Stomach (tissue), 9 donors: Measurements from ENCODE around the gene NTRK2. TPM values are rescaled to one million over a fixed set of nuclear protein-coding genes. Genes with fewer than 3 reads are reported as not detected.

Source experiments
- DNase-seq, 2 donors: peaks; one replicate each; pipeline versions ENCODE4 v3.0.0 to v3.0.0-alpha.2; 2013 to 2019
- H3K27ac ChIP-seq, 5 donors: fragments of 200-600 bp in 4 of 5; sonication (generic) in 4 of 5; one replicate each; pipeline ENCODE4 v1.5.1; 2013 to 2019; ENCODE audit warnings: mild to moderate bottlenecking in 1 of 5, moderate library complexity in 1 of 5
- H3K27me3 ChIP-seq, 3 donors: fragments of 200-600 bp; sonication (generic); one replicate each; pipeline ENCODE4 v1.5.1; 2017 to 2019; ENCODE audit warnings: mixed run types in 1 of 3
- H3K36me3 ChIP-seq, 4 donors: fragments of 200-600 bp; sonication (generic); 1 replicate in 3 of 4; 2 replicates in 1 of 4; pipeline ENCODE4 v1.5.1; 2016 to 2019
- H3K4me1 ChIP-seq, 4 donors: fragments of 200-600 bp; sonication (generic); one replicate each; pipeline ENCODE4 v1.5.1; 2016 to 2019
- H3K4me3 ChIP-seq, 4 donors: fragments of 200-600 bp; sonication (generic) in 3 of 4; one replicate each; pipeline ENCODE4 v1.5.1; 2016 to 2019; ENCODE audit warnings: mild to moderate bottlenecking in 1 of 4
- H3K9me3 ChIP-seq, 4 donors: fragments of 200-600 bp; sonication (generic); one replicate each; pipeline ENCODE4 v1.5.1; 2016 to 2019
- EP300 ChIP-seq: sonication (generic); formaldehyde crosslinking; IDR thresholded peaks from one replicate; pipeline ENCODE4 v1.6.1; 2017; ENCODE audit warnings: antibody characterized with exemption
- POLR2A ChIP-seq, 4 donors: fragments of 450-650 bp; IDR thresholded peaks; one replicate each; pipeline ENCODE4 v1.6.1; 2016; ENCODE audit warnings: antibody characterized with exemption in 4 of 4, control low read depth in 2 of 4, mild to moderate bottlenecking in 1 of 4, moderate library complexity in 1 of 4
- POLR2AphosphoS5 ChIP-seq, 3 donors: sonication (generic); formaldehyde crosslinking; IDR thresholded peaks; one replicate each; pipeline ENCODE4 v1.6.1; 2016; ENCODE audit warnings: antibody characterized with exemption in 3 of 3
- WGBS, 5 donors: extraction: QIAGEN DNeasy Blood & Tissue Kit in 3 of 5; methylation state at CpG; one replicate each; pipeline versions ENCODE4 v1.1.5 to v1.1.7; 2013 to 2018; 5-methylcytosine and 5-hydroxymethylcytosine counted together
- intact Hi-C: fragments of 100-400 bp; cut with DNase I; formaldehyde crosslinking; loops from one replicate; pipeline ENCODE4 v1.15.1; 2023; ENCODE audit warnings: low total_unique reads
- polyA plus RNA-seq, 3 donors: library from polyadenylated mRNA; stranded (reverse); fragments of 200-250 nt; gene quantifications; one replicate each; pipeline ENCODE4 v1.2.3, GENCODE V29; 2013
- total RNA-seq, 5 donors: library from RNA; depleted of rRNA; stranded (reverse); fragments of >200 nt; gene quantifications; one replicate each; pipeline versions ENCODE4 v1.1.0 to v1.2.3, GENCODE V29; 2014 to 2016
- TF ChIP-seq, protein P1 (sequence below), 7 experiments: fragments of 450-650 bp in 4 of 7; fragments of 200-600 bp in 3 of 7; sonication (generic) in 3 of 7; IDR thresholded peaks; one replicate each; pipeline ENCODE4 v1.5.1; 2016 to 2019; ENCODE audit warnings: antibody characterized with exemption in 7 of 7, control low read depth in 2 of 7, mild to moderate bottlenecking in 1 of 7
- donor health status: healthy with polysubstance abuse.
- donor health status: Bipolar disorder and iron deficiency.
- donor health status: healthy.

The NTRK2 gene
- total and polyA plus RNA-seq, 8 donors, result 0.06 to 8.8 (median 2.6) TPM

DNA sequence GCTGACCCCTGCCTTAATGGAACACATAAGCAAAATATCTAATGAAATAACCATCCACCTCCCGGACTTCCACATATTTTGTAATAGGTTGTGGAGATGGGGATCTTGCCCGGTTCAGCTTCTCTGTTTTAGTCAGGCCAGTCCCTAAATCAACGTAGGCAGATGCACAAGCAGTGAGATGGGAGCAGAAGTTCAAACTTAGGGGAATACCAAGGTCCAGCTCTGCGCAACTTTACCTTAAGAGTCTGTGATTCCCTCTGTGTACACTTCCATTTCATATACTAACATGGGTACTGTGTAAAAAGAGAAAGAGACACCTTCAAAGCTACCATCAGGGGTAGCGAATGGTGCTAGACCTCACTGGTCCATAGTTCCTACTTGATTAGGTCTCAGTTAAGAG is 110.9 kb downstream of the NTRK2 start:
- no peak for DNase-seq
- Histone ChIP-seq H3K4me1 (no peaks in the 10 kb centered on the region), H3K27ac (no peak overlapping the region), H3K36me3 (no peaks in the 10 kb centered on the region), H3K27me3 (peaks cover 0 to 7% (median 0%) of the 10 kb centered on the region in 3 donors), H3K9me3 (no peaks in the 10 kb centered on the region), H3K4me3 (no peak overlapping the region)
- intact Hi-C loops, result no loop called here
- WGBS, 5 donors, result 86 to 91% (median 88%) methylated on average over 5 of the region's 5 CpGs
- TF ChIP-seq EP300 (no peak), POLR2A (IDR thresholded peaks at IDR 0.05) (no peak), POLR2AphosphoS5 (IDR thresholded peaks at IDR 0.05) (no peak)
- TF ChIP-seq, protein P1, sequence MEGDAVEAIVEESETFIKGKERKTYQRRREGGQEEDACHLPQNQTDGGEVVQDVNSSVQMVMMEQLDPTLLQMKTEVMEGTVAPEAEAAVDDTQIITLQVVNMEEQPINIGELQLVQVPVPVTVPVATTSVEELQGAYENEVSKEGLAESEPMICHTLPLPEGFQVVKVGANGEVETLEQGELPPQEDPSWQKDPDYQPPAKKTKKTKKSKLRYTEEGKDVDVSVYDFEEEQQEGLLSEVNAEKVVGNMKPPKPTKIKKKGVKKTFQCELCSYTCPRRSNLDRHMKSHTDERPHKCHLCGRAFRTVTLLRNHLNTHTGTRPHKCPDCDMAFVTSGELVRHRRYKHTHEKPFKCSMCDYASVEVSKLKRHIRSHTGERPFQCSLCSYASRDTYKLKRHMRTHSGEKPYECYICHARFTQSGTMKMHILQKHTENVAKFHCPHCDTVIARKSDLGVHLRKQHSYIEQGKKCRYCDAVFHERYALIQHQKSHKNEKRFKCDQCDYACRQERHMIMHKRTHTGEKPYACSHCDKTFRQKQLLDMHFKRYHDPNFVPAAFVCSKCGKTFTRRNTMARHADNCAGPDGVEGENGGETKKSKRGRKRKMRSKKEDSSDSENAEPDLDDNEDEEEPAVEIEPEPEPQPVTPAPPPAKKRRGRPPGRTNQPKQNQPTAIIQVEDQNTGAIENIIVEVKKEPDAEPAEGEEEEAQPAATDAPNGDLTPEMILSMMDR (IDR thresholded peaks at IDR 0.05), result no peak

DNA sequence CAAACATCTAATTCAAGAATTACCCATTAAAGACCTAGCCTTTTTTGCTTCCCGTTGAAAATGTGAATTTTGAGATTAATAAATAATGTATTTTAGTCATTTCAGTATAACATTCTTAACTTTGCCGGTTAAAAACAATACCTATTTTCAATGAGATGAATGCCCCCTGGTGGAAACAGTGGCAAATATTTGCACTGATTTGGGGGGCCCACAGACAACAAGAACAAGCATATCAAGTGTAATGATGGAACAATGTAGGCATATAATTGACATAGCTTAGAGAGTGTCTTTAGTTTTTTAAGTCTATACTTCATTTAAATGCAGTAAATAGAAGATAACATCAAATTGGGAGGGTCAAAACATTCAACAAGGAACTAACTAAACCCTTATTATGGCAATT is 111.9 kb downstream of the NTRK2 start:
- no peak overlapping the region for H3K4me3 ChIP-seq
- TF ChIP-seq POLR2AphosphoS5 (IDR thresholded peaks at IDR 0.05) (no peak), EP300 (no peak), POLR2A (IDR thresholded peaks at IDR 0.05) (no peak)
- TF ChIP-seq, protein P1 (IDR thresholded peaks at IDR 0.05), result peak in 1 of 7 experiments; percentile 12
- H3K36me3 ChIP-seq, result no peaks in the 10 kb centered on the region
- H3K4me1 ChIP-seq, result no peaks in the 10 kb centered on the region
- no peak overlapping the region for H3K27ac ChIP-seq
- H3K27me3 ChIP-seq, result peaks cover 0 to 7% (median 0%) of the 10 kb centered on the region in 3 donors
- WGBS, 5 donors, result 30 to 45% (median 36%) methylated on average over 2 of the region's 2 CpGs
- H3K9me3 ChIP-seq, result no peaks in the 10 kb centered on the region
- intact Hi-C loops, result no loop called here
- peak in 1 of 2 donors; percentile 27 for DNase-seq

DNA sequence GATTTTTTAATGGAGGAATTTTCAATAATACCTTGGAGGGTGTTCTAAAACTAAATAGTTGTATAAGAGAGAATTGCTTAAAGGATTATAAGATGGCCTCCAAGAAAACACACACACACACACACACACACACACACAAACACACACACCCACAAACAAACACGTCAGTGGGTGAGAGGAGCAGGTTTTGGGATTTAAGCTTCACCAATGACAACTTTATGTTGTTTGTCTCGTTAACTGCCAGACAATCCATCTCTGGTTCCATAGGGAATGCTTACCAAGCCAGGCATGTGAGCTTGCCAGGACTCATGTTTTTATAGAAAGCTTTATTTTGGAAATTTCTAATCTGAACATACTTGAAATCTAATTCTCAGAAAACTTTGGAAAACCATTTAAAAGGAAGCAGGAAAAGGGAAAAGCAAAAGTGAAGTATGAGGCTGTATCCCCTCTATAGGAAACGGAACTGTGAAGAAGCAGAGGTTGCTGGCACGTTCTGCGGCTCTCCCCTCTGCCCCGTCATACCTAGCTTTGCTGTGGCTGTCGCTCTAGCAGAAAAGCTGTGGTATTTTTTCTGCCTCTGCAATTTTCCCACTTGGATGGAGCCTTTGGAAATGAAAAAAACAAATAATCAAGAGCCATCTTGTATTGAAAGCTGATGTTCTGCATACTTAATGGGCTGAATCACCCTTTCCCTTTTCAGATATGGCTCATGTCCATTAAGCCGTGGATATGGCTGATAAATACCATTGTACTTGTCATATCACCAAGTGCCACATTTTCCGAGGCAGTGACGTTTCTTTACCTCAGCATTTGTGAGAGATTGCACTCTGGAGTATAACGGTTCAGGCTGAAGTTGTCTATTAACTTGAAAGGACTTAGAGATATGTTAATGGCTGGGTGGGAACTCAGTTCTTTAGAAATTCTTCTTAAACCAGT is 112.7 kb downstream of the NTRK2 start:
- 57 to 69% (median 59%) methylated on average over 11 of the region's 11 CpGs for WGBS, 5 donors
- peak in 1 of 2 donors; percentile 17 for DNase-seq

DNA sequence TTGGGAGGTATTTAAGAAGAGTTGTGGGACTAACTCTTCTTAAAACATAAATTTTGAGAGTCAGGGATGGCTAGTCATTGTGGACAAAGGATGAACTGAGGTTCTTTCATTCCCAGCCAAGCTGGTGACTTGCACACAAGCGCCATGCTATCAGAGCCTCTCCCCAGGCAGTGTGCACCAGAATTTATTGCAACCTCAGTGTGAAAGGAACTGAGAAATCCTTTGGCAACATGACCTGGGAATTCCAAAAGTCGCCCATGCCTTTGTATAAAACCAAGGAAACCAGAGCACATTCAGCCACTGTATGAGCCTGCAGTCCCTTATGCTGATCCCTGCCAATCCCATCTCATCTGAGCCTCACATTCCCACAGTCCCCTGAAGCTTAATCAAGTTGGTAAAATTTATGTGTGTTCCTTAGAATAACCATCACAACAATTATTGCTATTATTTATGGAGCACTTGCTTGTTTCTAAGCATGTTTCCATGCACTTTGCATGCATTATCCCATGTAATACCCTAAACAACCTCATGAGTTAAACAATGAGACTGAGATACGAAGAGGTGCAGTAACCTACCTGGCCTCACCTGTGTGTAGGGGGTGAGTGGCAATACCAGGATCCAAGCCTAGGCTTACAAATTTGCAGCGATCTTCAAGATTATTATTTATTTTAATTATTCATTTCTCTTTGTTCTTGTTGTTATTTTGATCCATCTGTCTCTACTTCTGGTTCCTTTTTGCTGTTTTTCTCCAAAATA is 116.4 kb downstream of the NTRK2 start:
- H3K4me3 ChIP-seq, result no peak overlapping the region
- intact Hi-C loops, result no loop called here

More for the DNA sequence above, 112.7 kb downstream of the NTRK2 start:
- intact Hi-C loops, result no loop called here
- no peaks in the 10 kb centered on the region for H3K9me3 ChIP-seq
- no peaks in the 10 kb centered on the region for H3K36me3 ChIP-seq
- no peaks in the 10 kb centered on the region for H3K4me1 ChIP-seq
- H3K4me3 ChIP-seq, result no peak overlapping the region
- no peak overlapping the region for H3K27ac ChIP-seq
- H3K27me3 ChIP-seq, result peaks cover 0 to 7% (median 0%) of the 10 kb centered on the region in 3 donors
- no peak for TF ChIP-seq POLR2AphosphoS5 (IDR thresholded peaks at IDR 0.05)
- TF ChIP-seq POLR2A (IDR thresholded peaks at IDR 0.05), result no peak
- TF ChIP-seq EP300, result no peak
- TF ChIP-seq, protein P1 (IDR thresholded peaks at IDR 0.05), result no peak

More for the DNA sequence above, 116.4 kb downstream of the NTRK2 start:
- no peaks in the 10 kb centered on the region for H3K36me3 ChIP-seq
- 82 to 90% (median 86%) methylated on average over 4 of the region's 4 CpGs for WGBS, 5 donors
- H3K9me3 ChIP-seq, result no peaks in the 10 kb centered on the region
- H3K27me3 ChIP-seq, result no peaks in the 10 kb centered on the region
- H3K27ac ChIP-seq, result no peak overlapping the region
- no peak for DNase-seq
- TF ChIP-seq EP300 (no peak), POLR2A (IDR thresholded peaks at IDR 0.05) (no peak), POLR2AphosphoS5 (IDR thresholded peaks at IDR 0.05) (no peak)
- TF ChIP-seq, protein P1 (IDR thresholded peaks at IDR 0.05), result no peak
- H3K4me1 ChIP-seq, result no peaks in the 10 kb centered on the region
